GM18873 (cell line): ENCODE results near the gene PES1.
"Not testable (repeated sequence)": the region's sequence is repeated elsewhere in the genome, so short reads cannot be mapped to it uniquely, and the experiment has no call there.

Source experiments
- ATAC-seq: cut with Tn5 transposase; IDR thresholded peaks from one replicate; pipeline ENCODE4 v1.9.1; 2021; ENCODE audit warnings: mild to moderate bottlenecking, moderate library complexity, moderate number of reproducible peaks; ENCODE audit not compliant: unreplicated experiment, low FRiP score

PES1 gene

GRCh38 chr22:30591588-30592359 is at the start of gene PES1:
Gene PES1 (minus strand): TSS chr22:30591910. CDS start chr22:30591833, 77 bp downstream.
- peak; percentile 91 for ATAC-seq

DNA sequence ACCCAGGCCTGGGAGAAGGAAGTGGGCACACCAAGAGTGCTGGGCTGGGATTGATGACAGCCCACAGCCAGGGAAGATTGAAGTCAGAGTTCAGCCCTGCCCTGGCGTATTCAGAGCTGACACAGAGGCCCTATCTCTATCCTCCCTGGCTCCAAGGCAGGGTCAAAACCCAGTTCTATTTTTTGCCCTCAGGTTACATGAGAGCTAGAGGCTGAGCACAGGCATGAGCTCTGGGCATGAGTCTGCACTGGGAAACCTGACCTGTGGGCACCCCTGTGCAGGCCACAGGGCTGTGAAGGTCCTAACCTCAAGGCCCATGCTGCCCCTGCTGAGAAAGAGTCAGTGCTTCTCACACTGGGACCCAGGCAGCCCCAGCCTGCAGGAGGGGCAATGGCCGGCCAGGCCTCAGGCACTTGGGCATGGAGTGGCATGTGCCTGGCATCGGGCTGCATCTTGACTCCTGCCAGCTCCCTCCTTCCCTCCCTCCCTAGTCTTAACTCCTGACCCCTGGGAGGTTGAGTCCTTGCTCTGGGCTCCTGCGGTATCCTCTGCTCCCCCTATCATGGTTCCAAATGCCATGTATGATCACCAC is 49.2 kb upstream of the PES1 start:
- ATAC-seq: no peak

DNA sequence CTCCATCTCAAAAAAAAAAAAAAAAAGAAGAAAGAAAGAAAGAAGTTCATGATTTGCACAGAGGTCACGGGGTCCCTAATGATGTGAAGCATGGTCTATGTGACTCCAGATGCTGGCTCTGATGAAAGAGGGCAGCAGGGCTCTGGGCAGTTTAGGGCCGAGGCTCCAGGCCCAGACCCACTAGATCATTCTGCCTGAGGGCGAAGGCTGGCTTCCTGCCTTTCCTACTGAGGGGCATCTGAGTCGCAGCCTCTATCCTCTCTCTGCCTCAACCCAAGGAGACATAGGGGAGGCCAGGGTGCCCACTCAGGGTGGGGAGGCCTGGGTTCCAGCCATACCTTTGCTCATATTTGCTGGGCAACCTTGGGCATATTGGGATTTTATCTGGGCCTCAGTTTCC is 48.7 kb upstream of the PES1 start:
- ATAC-seq: no peak

DNA sequence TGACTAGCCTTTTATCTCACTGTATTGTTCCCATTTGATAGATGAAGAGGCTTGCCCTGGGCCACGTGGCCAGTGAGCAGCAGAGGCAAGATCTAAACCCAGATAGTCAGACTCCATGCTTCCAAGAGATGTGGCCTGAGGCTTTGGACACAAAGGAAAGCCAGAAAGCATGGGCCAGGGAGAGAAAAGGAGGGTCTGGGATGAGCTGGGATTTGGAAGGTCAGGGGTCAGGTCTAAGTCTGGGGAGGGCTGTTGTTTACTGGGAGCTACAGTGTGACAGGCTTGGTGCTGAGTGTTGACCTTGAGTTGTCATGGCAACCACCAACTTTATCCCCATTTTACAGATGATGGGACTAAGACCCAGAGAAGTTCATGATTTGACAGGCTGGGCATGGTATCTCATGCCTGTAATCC is 46.0 kb upstream of the PES1 start:
- no peak for ATAC-seq

DNA sequence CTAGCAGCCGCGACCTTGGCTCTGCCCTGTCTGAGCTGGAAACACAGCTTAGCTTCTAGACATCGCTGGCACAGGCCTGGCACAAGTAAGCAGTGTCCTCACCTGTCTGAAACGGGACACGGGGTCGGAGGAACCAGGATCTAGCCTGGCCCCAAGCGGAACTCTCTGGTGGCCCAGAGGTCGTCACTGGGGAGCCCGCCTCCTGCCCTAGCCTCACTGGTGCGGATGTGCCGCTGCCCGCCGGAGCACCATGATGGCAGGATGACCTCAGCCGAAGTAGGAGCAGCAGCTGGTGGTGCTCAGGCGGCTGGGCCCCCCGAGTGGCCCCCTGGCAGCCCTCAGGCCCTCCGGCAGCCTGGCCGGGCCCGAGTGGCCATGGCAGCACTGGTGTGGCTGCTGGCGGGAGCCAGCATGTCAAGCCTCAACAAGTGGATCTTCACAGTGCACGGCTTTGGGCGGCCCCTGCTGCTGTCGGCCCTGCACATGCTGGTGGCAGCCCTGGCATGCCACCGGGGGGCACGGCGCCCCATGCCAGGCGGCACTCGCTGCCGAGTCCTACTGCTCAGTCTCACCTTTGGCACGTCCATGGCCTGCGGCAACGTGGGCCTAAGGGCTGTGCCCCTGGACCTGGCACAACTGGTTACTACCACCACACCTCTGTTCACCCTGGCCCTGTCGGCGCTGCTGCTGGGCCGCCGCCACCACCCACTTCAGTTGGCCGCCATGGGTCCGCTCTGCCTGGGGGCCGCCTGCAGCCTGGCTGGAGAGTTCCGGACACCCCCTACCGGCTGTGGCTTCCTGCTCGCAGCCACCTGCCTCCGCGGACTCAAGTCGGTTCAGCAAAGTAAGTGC is 44.7 kb upstream of the PES1 start:
- ATAC-seq: no peak

GRCh38 chr22:30635273-30636225 is 43.8 kb upstream of the PES1 start, which contains the start of gene SLC35E4:
Gene SLC35E4 (plus strand): TSS chr22:30635781. CDS start chr22:30636451, 670 bp downstream.
- ATAC-seq: peak; percentile 26

DNA sequence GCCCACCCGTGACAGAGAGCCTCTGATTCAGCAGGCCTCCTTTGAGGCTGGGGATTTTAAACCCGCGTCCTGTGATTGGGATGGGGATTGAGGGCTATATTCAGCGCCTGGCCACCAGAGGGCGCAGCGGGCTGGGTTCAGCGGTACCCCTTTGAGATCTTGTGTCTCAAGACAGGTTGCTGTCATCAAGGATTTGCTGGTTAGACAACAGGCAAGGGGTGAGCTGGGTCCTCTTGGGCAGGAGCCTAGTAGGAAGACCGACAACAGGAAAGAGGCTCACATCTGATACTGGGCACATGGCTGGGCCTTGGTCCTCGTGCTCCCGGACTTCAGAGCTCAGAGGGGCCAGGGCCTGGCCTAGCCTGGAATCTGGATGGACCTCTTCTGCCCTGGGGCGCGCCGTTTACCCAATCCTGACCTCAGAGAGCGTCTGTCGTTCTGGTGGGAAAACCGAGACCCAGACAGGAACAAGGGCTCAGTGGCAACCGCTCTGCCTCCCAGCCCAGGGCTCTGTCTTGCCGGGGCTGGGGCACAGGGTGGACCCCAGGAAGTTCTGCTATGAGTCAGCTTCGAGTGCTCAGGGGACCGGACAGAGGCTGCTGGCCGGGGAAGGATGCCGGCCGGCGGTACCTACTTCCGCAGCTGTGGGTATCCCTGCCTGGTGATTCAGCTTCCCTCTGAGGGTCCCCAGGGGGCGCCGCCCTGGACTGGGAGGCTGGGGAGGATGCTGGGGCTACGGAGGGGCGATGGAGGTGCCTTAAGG is 42.9 kb upstream of the PES1 start:
- ATAC-seq: peak; percentile 40

DNA sequence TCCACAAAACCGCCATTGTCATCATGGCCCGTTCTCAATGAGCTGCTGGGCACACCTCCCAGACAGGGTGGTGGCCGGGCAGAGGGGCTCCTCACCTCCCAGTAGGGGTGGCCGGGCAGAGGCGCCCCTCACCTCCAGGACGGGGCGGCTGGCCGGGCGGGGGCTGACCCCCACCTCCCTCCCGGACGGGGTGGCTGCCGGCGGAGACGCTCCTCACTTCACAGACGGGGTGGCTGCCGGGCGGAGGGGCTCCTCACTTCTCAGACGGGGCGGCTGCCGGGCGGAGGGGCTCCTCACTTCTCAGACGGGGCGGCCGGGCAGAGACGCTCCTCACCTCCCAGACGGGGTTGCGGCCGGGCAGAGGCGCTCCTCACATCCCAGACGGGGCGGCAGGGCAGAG is 39.8 kb upstream of the PES1 start:
- not testable (repeated sequence) for ATAC-seq

DNA sequence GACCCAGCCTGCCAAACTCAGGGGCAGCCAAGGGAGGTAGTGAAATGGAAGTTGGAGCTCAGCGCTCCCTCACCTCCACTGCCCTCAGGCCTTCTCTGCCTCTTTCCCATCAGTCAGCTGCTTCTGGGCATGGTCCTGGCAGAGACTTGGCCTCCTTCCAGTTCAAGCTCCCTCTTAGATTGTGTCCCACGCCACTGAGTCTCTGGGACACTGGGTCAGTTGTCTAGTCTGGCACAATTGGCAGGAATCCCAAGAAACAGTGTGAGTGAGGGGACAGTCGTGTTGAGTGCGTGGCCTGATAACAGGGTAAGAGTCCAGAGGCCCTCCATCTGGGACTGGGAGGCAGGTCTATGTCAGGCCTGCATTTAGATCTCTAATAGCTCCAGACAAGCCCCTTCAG is 36.8 kb upstream of the PES1 start:
- ATAC-seq: no peak

- ATAC-seq: no peak
These were observed 35.8 kb upstream of the PES1 start for GRCh38 chr22:30627471-30627870.

GRCh38 chr22:30626413-30626812 is 34.7 kb upstream of the PES1 start:
- ATAC-seq: no peak

DNA sequence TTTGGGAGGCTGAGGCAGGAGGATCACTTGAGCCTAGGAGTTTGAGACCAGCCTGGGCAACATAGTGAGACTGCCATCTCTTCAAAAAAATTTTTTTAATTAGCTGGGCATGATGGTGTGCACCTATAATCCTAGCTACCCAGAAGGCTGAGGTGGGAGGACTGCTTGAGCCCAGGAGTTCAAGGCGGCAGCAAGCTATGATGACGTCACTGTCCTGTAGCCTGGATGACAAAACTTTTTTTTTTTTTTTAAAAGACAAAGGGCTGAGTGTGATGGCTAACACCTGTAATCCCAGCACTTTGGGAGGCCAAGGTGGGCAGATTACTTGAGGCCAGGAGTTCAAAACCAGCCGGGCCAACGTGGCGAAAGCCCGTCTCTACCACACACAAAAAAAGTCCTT is 28.2 kb upstream of the PES1 start:
- not testable (repeated sequence) for ATAC-seq

- no peak for ATAC-seq
These were observed 26.1 kb upstream of the PES1 start for GRCh38 chr22:30617819-30618218.

- no peak for ATAC-seq
These were observed 23.8 kb upstream of the PES1 start for GRCh38 chr22:30615543-30615954.

GRCh38 chr22:30614879-30615278 is 23.2 kb upstream of the PES1 start:
- no peak for ATAC-seq

DNA sequence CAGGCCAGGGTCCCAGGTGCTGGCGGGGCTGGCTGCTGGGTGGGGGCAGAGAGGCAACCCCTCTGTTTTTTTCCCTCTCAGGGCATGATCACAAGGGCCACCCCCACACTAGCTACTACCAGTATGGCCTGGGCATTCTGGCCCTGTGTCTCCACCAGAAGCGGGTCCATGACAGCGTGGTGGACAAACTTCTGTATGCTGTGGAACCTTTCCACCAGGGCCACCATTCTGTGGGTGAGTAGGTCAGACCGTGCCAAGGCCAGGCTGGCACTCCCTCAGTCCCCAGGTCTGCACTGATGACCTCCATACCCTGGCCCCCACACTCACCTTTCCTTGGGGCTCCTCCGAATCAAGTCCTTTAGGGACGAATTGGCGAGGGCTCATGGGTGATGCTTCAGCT is 22.6 kb upstream of the PES1 start:
- ATAC-seq: no peak

DNA sequence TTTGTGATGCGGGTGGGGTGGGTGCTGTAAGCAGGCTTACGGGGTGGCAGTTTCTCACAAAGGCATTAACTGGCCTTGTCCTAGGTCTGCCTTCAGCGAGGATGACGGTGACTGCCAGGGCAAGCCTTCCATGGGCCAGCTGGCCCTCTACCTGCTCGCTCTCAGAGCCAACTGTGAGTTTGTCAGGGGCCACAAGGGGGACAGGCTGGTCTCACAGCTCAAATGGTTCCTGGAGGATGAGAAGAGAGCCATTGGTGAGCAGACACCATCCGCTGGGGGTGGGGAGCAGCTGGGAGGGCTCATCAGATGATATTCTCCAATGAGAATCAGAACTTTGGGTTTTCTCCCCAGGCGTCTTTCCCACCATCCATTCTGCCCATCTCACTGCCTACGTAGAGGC is 21.1 kb upstream of the PES1 start:
- ATAC-seq: no peak

GRCh38 chr22:30611197-30611596 is 19.5 kb upstream of the PES1 start:
- no peak for ATAC-seq

GRCh38 chr22:30610299-30610698 is 18.6 kb upstream of the PES1 start:
- no peak for ATAC-seq
